Lower lobe of right lung (tissue), 2 donors: ENCODE results near the gene SLC38A6. TPM values are rescaled to one million over a fixed set of nuclear protein-coding genes. Genes with fewer than 3 reads are reported as not detected.
A peak's percentile ranks its signal among the peaks of the same experiment; 100 is the strongest.

ENCODE experiments used
- ATAC-seq, 2 donors: fragments of 200-7000 bp; cut with Tn5 transposase; one replicate each; pipeline ENCODE4 v1.9.1; 2020 to 2022; ENCODE audit warnings: mild to moderate bottlenecking in 2 of 2, moderate library complexity in 2 of 2
- DNase-seq: peaks from one replicate; pipeline ENCODE4 v3.0.0-alpha.2; 2020
- H3K27ac ChIP-seq: fragments of 200-600 bp; one replicate; pipeline ENCODE4 v1.8.0; 2022
- H3K27me3 ChIP-seq: fragments of 200-600 bp; one replicate; pipeline ENCODE4 v1.8.0; 2022; ENCODE audit warnings: low read depth
- H3K36me3 ChIP-seq: fragments of 200-600 bp; one replicate; pipeline ENCODE4 v1.8.0; 2022; ENCODE audit warnings: mild to moderate bottlenecking
- H3K4me1 ChIP-seq: fragments of 200-600 bp; one replicate; pipeline ENCODE4 v1.8.0; 2022
- H3K4me3 ChIP-seq: fragments of 200-600 bp; one replicate; pipeline ENCODE4 v1.8.0; 2022; ENCODE audit warnings: mild to moderate bottlenecking
- H3K9me3 ChIP-seq: fragments of 200-600 bp; one replicate; pipeline ENCODE4 v1.8.0; 2022
- intact Hi-C: fragments of 100-400 bp; cut with DNase I; formaldehyde crosslinking; loops from one replicate; pipeline ENCODE4 v1.11.0; 2022
- total RNA-seq: library from RNA; stranded (reverse); fragmentation: NEBNext Ultra II Directional; extraction: Animal tissue kit (Norgen Biotek cat#: 25700); gene quantifications from one replicate; pipeline ENCODE4 v1.2.1, GENCODE V29; 2021
- TF ChIP-seq, protein P1 (sequence below): fragments of 200-600 bp; IDR thresholded peaks from one replicate; pipeline ENCODE4 v1.8.0; 2022; ENCODE audit warnings: antibody characterized with exemption, mild to moderate bottlenecking
- donor health status: DM: no; HTN: yes; CAD: no; lungs with severe emphysema.

Gene SLC38A6
- total RNA-seq, 1 donor from 2014 or later = 28.3 TPM

DNA sequence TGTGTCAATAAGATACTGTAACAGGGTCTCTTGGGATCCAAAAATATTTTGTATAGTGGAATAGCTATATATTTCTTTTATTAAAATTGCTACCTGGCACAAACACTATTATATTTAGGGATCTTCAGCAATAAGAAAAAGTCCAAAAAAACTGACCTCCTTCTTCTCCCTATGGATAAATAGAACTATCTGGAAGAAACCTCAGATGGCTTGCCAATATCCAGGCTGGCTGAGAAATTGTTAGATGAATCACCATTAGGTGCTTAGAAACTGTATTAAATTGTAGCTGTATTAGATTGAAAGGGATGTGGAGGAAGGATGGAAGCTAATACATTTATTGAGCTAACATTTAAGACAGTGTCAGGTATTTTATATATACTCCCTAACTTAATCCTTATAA is 66.0 kb downstream of the SLC38A6 start:
- no peaks in the 10 kb centered on the region for H3K36me3 ChIP-seq
- DNase-seq = no peak
- H3K4me3 ChIP-seq = no peak overlapping the region
- TF ChIP-seq, protein P1, sequence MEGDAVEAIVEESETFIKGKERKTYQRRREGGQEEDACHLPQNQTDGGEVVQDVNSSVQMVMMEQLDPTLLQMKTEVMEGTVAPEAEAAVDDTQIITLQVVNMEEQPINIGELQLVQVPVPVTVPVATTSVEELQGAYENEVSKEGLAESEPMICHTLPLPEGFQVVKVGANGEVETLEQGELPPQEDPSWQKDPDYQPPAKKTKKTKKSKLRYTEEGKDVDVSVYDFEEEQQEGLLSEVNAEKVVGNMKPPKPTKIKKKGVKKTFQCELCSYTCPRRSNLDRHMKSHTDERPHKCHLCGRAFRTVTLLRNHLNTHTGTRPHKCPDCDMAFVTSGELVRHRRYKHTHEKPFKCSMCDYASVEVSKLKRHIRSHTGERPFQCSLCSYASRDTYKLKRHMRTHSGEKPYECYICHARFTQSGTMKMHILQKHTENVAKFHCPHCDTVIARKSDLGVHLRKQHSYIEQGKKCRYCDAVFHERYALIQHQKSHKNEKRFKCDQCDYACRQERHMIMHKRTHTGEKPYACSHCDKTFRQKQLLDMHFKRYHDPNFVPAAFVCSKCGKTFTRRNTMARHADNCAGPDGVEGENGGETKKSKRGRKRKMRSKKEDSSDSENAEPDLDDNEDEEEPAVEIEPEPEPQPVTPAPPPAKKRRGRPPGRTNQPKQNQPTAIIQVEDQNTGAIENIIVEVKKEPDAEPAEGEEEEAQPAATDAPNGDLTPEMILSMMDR = no peak
- no peaks in the 10 kb centered on the region for H3K4me1 ChIP-seq
- no peak overlapping the region for H3K27ac ChIP-seq
- intact Hi-C loops = no loop called here
- no peaks in the 10 kb centered on the region for H3K9me3 ChIP-seq
- no peaks in the 10 kb centered on the region for H3K27me3 ChIP-seq
- ATAC-seq = no peak

GRCh38 chr14:61048640-61049039 is 67.6 kb downstream of the SLC38A6 start:
- no peaks in the 10 kb centered on the region for H3K36me3 ChIP-seq
- TF ChIP-seq, protein P1 = no peak
- H3K27ac ChIP-seq = no peak overlapping the region
- H3K4me3 ChIP-seq = no peak overlapping the region
- intact Hi-C loops = no loop called here
- H3K9me3 ChIP-seq = no peaks in the 10 kb centered on the region
- no peaks in the 10 kb centered on the region for H3K4me1 ChIP-seq
- H3K27me3 ChIP-seq = no peaks in the 10 kb centered on the region
- no peak for ATAC-seq
- no peak for DNase-seq

GRCh38 chr14:61050417-61050816 is 69.4 kb downstream of the SLC38A6 start:
- H3K9me3 ChIP-seq = no peaks in the 10 kb centered on the region
- H3K4me1 ChIP-seq = no peaks in the 10 kb centered on the region
- no peak overlapping the region for H3K27ac ChIP-seq
- ATAC-seq (no peak), DNase-seq (no peak)
- no peaks in the 10 kb centered on the region for H3K27me3 ChIP-seq
- no peak overlapping the region for H3K4me3 ChIP-seq
- intact Hi-C loops = no loop called here
- no peaks in the 10 kb centered on the region for H3K36me3 ChIP-seq
- TF ChIP-seq, protein P1 = no peak

- peak; percentile 35 to 60 for ATAC-seq
- DNase-seq = peak; percentile 52
- no peaks in the 10 kb centered on the region for H3K4me1 ChIP-seq
- no peak overlapping the region for H3K27ac ChIP-seq
- no peak overlapping the region for H3K4me3 ChIP-seq
- H3K9me3 ChIP-seq = no peaks in the 10 kb centered on the region
- no peaks in the 10 kb centered on the region for H3K36me3 ChIP-seq
- TF ChIP-seq, protein P1 = no peak
- H3K27me3 ChIP-seq = no peaks in the 10 kb centered on the region
- intact Hi-C loops = no loop called here
These were observed 70.0 kb downstream of the SLC38A6 start for GRCh38 chr14:61051051-61051450.

DNA sequence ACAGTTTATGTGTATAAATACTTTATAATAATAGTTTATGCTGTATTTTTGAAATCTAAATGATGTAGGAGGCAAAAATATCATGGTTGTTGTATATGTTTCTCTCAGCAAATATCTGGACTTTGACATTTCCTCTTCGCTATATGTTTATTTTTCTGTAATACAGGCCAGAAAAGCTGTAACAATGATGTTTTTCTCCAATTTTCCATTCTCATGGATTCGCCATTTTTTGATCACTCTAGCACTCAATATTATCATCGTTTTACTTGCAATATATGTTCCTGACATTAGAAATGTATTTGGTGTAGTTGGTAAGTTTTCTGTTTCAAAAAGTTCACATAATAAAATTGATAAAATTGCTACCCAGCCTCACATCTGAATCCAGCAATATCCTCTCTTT is 70.6 kb downstream of the SLC38A6 start:
- Histone ChIP-seq H3K27me3 (no peaks in the 10 kb centered on the region), H3K36me3 (no peaks in the 10 kb centered on the region), H3K4me1 (no peaks in the 10 kb centered on the region), H3K9me3 (no peaks in the 10 kb centered on the region), H3K4me3 (no peak overlapping the region), H3K27ac (no peak overlapping the region)
- intact Hi-C loops = no loop called here
- DNase-seq (no peak), ATAC-seq (no peak)
- TF ChIP-seq, protein P1 = no peak

DNA sequence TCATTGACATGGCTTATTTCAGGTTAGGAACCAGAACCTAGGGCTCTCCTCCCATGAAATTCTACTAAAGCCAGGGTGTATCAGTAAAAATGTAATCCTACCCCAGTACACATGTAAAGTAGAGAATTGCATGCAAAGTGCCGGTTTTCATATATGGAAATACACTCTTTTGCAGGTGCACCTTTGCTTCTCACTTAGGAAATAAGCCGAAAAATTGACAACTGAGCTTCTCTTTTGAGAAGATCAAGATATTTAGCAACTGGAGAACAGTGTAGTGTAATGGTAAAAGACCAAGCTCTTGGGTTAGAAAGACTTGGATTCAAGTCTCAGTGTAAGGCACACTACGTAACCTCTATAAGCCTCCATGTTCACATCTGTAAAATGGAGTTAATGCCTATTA is 82.4 kb downstream of the SLC38A6 start:
- TF ChIP-seq, protein P1 = no peak
- H3K4me3 ChIP-seq = no peak overlapping the region
- H3K9me3 ChIP-seq = no peaks in the 10 kb centered on the region
- no peaks in the 10 kb centered on the region for H3K4me1 ChIP-seq
- ATAC-seq = no peak
- H3K27me3 ChIP-seq = no peaks in the 10 kb centered on the region
- H3K36me3 ChIP-seq = no peaks in the 10 kb centered on the region
- no peak for DNase-seq
- intact Hi-C loops = no loop called here
- H3K27ac ChIP-seq = no peak overlapping the region
